Stimulated activated CD8-positive, alpha-beta memory T cell treated with anti-CD3 and anti-CD28 coated beads, Interleukin-7, amount 100 ng/mL, for 1 hour (primary cell): ENCODE measurements around the gene NAA50.

Source experiments
- DNase-seq, 2 donors: peaks; one replicate each; pipeline ENCODE4 v3.0.0-alpha.2; 2020; ENCODE audit warnings: low read depth in 2 of 2

NAA50 gene

DNA sequence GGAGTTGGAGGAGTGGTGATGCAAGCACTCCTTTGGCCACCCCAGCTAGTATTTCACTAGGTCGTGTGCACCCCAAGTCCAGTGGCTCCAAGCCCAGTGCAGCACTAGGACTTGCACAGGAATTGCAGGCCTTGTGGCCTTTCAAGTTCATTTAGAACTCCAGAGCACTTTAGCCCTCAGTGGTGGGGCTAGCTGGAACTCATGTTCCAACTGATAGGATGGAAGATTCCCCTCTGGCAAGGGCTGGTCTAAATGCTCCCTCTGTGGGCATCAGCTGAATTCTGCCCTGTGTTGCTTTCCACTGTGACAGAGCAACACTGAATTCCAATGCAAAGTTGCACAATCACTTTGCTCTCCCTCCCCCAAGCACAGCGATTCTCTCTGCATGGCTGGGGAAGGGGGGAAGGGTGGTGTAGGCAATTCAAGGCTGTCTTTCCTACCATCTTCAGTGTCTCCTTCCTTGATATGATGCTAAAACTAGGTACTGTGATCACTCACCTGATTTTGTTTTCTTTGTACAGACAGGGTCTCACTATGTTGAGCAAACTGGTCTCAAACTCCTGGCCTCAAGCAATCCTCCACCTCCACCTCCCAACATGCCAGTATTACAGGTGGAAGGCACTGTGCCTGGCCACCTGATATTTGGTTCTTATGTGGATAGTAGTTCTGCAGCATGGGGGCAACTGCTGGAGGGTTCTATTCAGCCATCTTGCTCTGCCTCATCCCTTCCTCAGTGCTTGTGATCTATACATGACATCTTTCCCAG lies 59.9 kb downstream of the NAA50 start:
- no peak for DNase-seq

DNA sequence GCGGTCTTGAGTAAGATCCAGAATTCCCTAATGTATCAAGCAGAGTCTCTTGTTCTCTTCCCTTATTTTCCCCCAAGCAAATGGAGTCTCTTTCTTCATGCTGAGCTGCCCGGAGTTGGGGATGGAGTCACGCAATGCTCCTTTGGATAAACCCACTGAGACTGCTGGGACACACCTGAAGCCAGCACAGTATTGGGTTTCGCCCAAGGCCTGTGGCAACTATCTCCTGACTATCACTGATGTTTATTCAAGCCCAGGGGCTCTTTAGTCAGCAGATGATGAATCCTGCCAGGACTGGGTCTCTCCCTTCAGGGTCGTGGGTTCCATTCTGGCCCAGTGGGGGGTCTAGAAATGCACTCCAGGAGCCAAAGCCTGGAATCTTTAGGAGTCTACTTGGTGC lies 60.9 kb downstream of the NAA50 start:
- DNase-seq, result no peak

DNA sequence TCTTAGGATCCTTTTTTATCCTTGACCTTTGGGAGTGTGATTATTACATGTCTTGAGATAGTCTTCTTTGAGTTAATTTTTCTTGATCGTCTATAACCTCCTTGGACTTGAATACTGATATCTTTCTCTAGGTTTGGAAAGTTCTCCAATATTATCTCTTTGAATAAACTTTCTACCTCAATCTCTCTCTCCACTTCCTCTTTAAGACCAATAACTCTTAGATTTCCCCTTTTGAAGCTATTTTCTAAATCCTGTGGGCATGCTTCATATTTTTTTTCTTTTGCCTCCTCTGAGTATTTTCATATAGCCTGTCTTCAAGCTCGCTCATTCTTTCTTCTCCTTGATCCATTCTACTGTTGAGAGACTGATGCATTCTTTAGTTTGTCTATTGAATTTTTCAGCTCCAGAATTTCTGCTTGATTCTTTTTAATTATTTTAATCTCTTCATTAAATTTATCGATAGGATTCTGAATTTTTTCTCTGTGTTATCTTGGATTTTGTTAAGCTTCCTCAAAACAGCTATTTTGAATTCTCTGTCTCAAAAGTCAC lies 61.7 kb downstream of the NAA50 start:
- no peak for DNase-seq

GRCh38 chr3:113678773-113679172 lies 67.3 kb downstream of the NAA50 start:
- no peak for DNase-seq

- DNase-seq, result no peak
These were observed 68.3 kb downstream of the NAA50 start for GRCh38 chr3:113677737-113678136.

DNA sequence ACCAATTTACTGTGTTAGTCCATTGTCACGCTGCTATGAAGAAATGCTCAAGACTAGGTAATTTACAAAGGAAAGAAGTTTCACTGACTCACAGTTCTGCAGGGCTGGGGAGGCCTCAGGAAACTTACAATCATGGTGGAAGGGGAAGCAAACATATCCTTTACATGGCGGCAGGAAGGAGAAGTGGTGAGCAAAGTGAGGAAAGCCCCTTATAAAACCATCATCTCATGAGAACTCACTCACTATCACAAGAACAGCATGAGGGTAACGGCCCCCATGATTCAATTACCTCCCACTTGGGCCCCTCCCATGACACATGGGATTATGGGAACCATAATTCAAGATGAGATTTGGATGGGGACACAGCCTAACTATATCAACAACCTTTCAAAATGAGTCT lies 69.8 kb downstream of the NAA50 start:
- DNase-seq, result no peak

- DNase-seq, result no peak
These were observed 72.5 kb downstream of the NAA50 start for GRCh38 chr3:113673593-113673992.

- no peak for DNase-seq
These were observed 78.0 kb downstream of the NAA50 start for GRCh38 chr3:113668015-113668414.
